Measurements from ENCODE around the gene MZB1.

Gene MZB1

DNA sequence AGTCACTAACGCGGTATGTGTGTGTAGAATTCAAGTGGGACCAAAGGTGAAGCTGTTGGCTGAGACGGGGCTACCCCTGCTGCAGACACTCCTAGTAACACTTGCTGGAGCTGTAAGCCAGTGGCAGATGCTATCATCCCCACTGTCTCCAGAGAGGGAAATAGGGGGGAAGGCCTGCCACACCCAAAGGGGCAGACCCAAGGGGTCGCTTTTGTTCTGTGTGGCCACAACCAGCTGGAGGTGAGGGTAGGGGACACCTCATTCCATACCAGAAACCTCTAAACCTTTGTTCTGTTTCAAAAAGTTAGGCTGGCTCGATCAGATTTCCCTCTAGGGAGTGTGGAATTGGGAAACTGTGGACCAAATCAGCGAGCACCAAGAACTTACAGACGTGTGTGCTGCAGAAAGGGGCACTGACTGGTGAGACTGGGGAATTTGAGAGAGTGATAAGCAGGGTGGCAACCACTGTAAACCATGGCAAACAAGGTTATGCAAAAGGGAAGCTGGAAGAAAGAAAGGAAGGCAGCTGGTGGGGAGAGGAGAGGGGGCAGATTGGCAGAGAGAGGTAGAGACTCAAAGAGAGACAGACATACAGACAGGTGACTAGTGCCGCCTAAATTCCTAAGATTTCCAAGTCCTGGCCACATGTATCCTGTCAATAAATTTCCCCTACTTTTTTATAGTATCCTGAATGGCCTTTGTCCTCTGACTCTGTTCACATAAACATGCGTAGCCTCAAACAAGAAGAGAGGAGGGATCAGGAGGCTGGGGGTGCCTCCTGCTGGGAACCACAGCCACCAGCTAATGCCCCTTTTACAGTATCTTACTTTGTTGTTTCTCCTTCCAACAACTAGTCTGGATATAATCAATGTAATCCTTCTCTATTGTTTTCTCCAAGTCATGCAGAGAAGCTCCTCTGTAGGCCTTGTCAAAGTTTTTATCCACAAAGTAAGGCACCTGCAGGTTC, 29.8 kb upstream of the MZB1 start:
- no peaks in the 10 kb centered on the region for H3K79me2 ChIP-seq (ENCODE audit: insufficient read depth, low read length)
- H3K27me3 ChIP-seq (ENCODE audit: insufficient read depth, low read length, poor library complexity): no peaks in the 10 kb centered on the region
- H3K9ac ChIP-seq (ENCODE audit: low read depth, low read length): no peak overlapping the region
- DNase-seq (no peak), ATAC-seq (ENCODE audit: insufficient read depth, low read depth) (no peak)
- H4K20me1 ChIP-seq (ENCODE audit: insufficient read depth, low read length): no peaks in the 10 kb centered on the region
- no peak overlapping the region for H3K27ac ChIP-seq (ENCODE audit: low read length)
- H3K36me3 ChIP-seq (ENCODE audit: insufficient read depth, low read length): peaks cover 34% of the 10 kb centered on the region; the same call in 1 of the 2 replicates
- no peaks in the 10 kb centered on the region for H3K9me3 ChIP-seq (ENCODE audit: insufficient read depth, low read length, severe bottlenecking)
- no peak overlapping the region for H2AFZ ChIP-seq (ENCODE audit: low read depth, low read length)
- no peak overlapping the region for H3K4me3 ChIP-seq (ENCODE audit: low read depth in 1 of 2, low read length in 2 of 2)
- peaks cover 25% of the 10 kb centered on the region for H3K4me1 ChIP-seq (ENCODE audit: insufficient read depth, low read length)
- no peak overlapping the region for H3K4me2 ChIP-seq (ENCODE audit: insufficient read depth, low read length)
- TF ChIP-seq, protein P1, sequence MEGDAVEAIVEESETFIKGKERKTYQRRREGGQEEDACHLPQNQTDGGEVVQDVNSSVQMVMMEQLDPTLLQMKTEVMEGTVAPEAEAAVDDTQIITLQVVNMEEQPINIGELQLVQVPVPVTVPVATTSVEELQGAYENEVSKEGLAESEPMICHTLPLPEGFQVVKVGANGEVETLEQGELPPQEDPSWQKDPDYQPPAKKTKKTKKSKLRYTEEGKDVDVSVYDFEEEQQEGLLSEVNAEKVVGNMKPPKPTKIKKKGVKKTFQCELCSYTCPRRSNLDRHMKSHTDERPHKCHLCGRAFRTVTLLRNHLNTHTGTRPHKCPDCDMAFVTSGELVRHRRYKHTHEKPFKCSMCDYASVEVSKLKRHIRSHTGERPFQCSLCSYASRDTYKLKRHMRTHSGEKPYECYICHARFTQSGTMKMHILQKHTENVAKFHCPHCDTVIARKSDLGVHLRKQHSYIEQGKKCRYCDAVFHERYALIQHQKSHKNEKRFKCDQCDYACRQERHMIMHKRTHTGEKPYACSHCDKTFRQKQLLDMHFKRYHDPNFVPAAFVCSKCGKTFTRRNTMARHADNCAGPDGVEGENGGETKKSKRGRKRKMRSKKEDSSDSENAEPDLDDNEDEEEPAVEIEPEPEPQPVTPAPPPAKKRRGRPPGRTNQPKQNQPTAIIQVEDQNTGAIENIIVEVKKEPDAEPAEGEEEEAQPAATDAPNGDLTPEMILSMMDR (IDR thresholded peaks at IDR 0.05; ENCODE audit: borderline replicate concordance, extremely low read depth, low read length, poor library complexity, severe bottlenecking): no peak
- TF ChIP-seq EZH2 (IDR thresholded peaks at IDR 0.05; ENCODE audit: borderline replicate concordance, low read depth, low read length, severe bottlenecking): no peak

DNA sequence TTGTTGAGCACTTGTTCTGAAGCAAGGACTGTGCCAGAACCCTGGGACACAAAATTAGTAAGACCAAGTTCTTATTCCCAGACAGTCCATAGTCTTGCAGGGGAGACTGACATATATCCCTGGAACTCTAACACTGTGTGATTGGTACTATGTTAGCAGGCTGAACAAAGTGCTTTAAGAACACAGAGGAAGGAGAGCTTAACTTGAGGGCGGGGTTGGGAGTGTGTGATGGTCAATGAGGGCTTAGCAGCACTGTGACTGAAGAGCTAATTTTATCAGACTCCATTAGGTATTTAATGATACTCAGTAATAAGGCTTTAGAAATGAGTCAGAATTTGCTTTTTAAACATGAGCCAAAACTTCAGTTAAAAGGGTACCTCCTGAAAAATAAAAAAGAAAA, 29.1 kb upstream of the MZB1 start:
- H3K4me2 ChIP-seq (ENCODE audit: insufficient read depth, low read length): no peak overlapping the region
- H3K27me3 ChIP-seq (ENCODE audit: insufficient read depth, low read length, poor library complexity): no peaks in the 10 kb centered on the region
- DNase-seq: no peak
- peaks cover 27% of the 10 kb centered on the region; the same call in 1 of the 2 replicates for H3K36me3 ChIP-seq (ENCODE audit: insufficient read depth, low read length)
- H3K27ac ChIP-seq (ENCODE audit: low read length): no peak overlapping the region; the same call in 1 of the 2 replicates
- H3K4me3 ChIP-seq (ENCODE audit: low read depth in 1 of 2, low read length in 2 of 2): no peak overlapping the region
- TF ChIP-seq, protein P1 (IDR thresholded peaks at IDR 0.05; ENCODE audit: borderline replicate concordance, extremely low read depth, low read length, poor library complexity, severe bottlenecking): no peak
- TF ChIP-seq EZH2 (IDR thresholded peaks at IDR 0.05; ENCODE audit: borderline replicate concordance, low read depth, low read length, severe bottlenecking): no peak
- H3K9me3 ChIP-seq (ENCODE audit: insufficient read depth, low read length, severe bottlenecking): no peaks in the 10 kb centered on the region
- peaks cover 27% of the 10 kb centered on the region for H3K4me1 ChIP-seq (ENCODE audit: insufficient read depth, low read length)
- H2AFZ ChIP-seq (ENCODE audit: low read depth, low read length): no peak overlapping the region
- H3K9ac ChIP-seq (ENCODE audit: low read depth, low read length): no peak overlapping the region
- no peak for ATAC-seq (ENCODE audit: insufficient read depth, low read depth)
- H3K79me2 ChIP-seq (ENCODE audit: insufficient read depth, low read length): no peaks in the 10 kb centered on the region
- no peaks in the 10 kb centered on the region for H4K20me1 ChIP-seq (ENCODE audit: insufficient read depth, low read length)

DNA sequence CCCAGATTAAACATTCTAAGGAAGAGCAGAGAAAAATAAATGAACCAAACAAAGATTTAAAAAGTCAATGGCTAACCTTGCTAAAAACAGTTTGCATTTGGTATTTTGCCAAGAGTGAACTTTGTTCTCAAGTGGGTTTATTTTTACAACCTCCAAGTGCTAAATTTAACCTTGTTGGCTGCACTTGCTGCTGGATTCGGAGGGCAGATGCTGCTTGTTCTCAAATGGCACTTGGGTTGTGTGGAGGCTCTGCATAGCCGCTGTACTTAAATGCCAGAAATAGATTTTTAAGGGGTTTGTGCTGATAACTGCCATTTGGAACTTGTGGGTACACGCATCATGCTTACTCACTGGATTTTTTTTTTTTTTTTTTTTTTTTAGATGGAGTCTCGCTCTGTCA, 27.5 kb upstream of the MZB1 start:
- DNase-seq (no peak), ATAC-seq (ENCODE audit: insufficient read depth, low read depth) (no peak)
- Histone ChIP-seq H3K4me3 (ENCODE audit: low read depth in 1 of 2, low read length in 2 of 2) (no peak overlapping the region), H3K79me2 (ENCODE audit: insufficient read depth, low read length) (no peaks in the 10 kb centered on the region), H2AFZ (ENCODE audit: low read depth, low read length) (no peak overlapping the region), H3K9ac (ENCODE audit: low read depth, low read length) (no peak overlapping the region), H3K36me3 (ENCODE audit: insufficient read depth, low read length) (peaks cover 27% of the 10 kb centered on the region; the same call in 1 of the 2 replicates), H3K4me1 (ENCODE audit: insufficient read depth, low read length) (peaks cover 27% of the 10 kb centered on the region), H4K20me1 (ENCODE audit: insufficient read depth, low read length) (no peaks in the 10 kb centered on the region), H3K27me3 (ENCODE audit: insufficient read depth, low read length, poor library complexity) (no peaks in the 10 kb centered on the region), H3K4me2 (ENCODE audit: insufficient read depth, low read length) (no peak overlapping the region), H3K9me3 (ENCODE audit: insufficient read depth, low read length, severe bottlenecking) (no peaks in the 10 kb centered on the region), H3K27ac (ENCODE audit: low read length) (no peak overlapping the region)
- TF ChIP-seq EZH2 (IDR thresholded peaks at IDR 0.05; ENCODE audit: borderline replicate concordance, low read depth, low read length, severe bottlenecking): no peak
- TF ChIP-seq, protein P1 (IDR thresholded peaks at IDR 0.05; ENCODE audit: borderline replicate concordance, extremely low read depth, low read length, poor library complexity, severe bottlenecking): no peak

All from DND-41 (cell line).